HEK293 (cell line): ENCODE measurements around the gene GPS1.
A peak's percentile ranks its signal among the peaks of the same experiment; 100 is the strongest.

Experiments
- CTCF ChIA-PET: fragments of 350-600 bp; formaldehyde crosslinking; extraction: SDS; loops from one replicate; lab custom pipeline; 2021; ENCODE audit warnings: antibody characterized with exemption; lab: Yijun Ruan, JAX
- POLR2A ChIA-PET: fragments of 300-600 bp; formaldehyde crosslinking; extraction: SDS; loops from one replicate; lab custom pipeline; 2020; ENCODE audit warnings: antibody characterized with exemption, inconsistent platforms; lab: Yijun Ruan, JAX
- H3K27ac ChIP-seq: fragments of 200-500 bp; sonication (Bioruptor generic); 2 replicates; pipeline ENCODE4 v1.5.1; 2014; ENCODE audit warnings: low read depth, low read length, control low read depth, inconsistent platforms; ENCODE audit errors: extremely low read depth
- H3K36me3 ChIP-seq, 2 experiments: fragments of 200-500 bp in 1 of 2; sonication (Bioruptor generic) in 1 of 2; 1 replicate in 1 of 2; 2 replicates in 1 of 2; pipeline ENCODE4 v1.5.1; 2014 to 2017; ENCODE audit warnings: inconsistent platforms in 2 of 2, low read length in 2 of 2; ENCODE audit not compliant: control insufficient read depth in 2 of 2, insufficient read depth in 1 of 2
- H3K4me1 ChIP-seq: fragments of 200-500 bp; sonication (Bioruptor generic); 2 replicates; pipeline ENCODE4 v1.5.1; 2014; ENCODE audit warnings: mild to moderate bottlenecking, low read length, inconsistent platforms; ENCODE audit not compliant: control insufficient read depth, insufficient read depth
- H3K4me3 ChIP-seq: 2 replicates; pipeline ENCODE4 v1.5.1; 2011; ENCODE audit warnings: low read depth, mild to moderate bottlenecking, control low read depth, low read length, moderate library complexity
- H3K9me3 ChIP-seq: fragments of 200-500 bp; sonication (Bioruptor generic); 2 replicates; pipeline ENCODE4 v1.5.1; 2014; ENCODE audit warnings: low read depth, low read length, inconsistent platforms; ENCODE audit not compliant: control insufficient read depth, insufficient read depth
- EGR2 ChIP-seq: fragments of 450-650 bp; formaldehyde crosslinking; IDR thresholded peaks from 2 replicates; pipeline ENCODE4 v1.5.1; 2016; ENCODE audit warnings: low read depth, missing biosample characterization, missing genetic modification characterization
- GLIS1 ChIP-seq: fragments of 450-650 bp; formaldehyde crosslinking; IDR thresholded peaks from 2 replicates; pipeline ENCODE4 v1.5.1; 2016; ENCODE audit warnings: missing biosample characterization, missing genetic modification characterization
- GLIS2 ChIP-seq: fragments of 450-650 bp; formaldehyde crosslinking; IDR thresholded peaks from 2 replicates; pipeline ENCODE4 v1.5.1; 2016; ENCODE audit warnings: missing biosample characterization, missing genetic modification characterization
- HOXD13 ChIP-seq: sonication (generic); formaldehyde crosslinking; IDR thresholded peaks from 2 replicates; pipeline ENCODE4 v1.8.0; 2022; ENCODE audit warnings: missing genetic modification reagents, borderline replicate concordance
- KLF16 ChIP-seq: fragments of 450-650 bp; formaldehyde crosslinking; IDR thresholded peaks from 2 replicates; pipeline ENCODE4 v1.5.1; 2017; ENCODE audit warnings: missing biosample characterization, missing genetic modification characterization
- RBAK ChIP-seq: fragments of 450-650 bp; formaldehyde crosslinking; IDR thresholded peaks from 2 replicates; pipeline ENCODE4 v1.5.1; 2016; ENCODE audit warnings: missing biosample characterization, missing genetic modification characterization
- SCRT2 ChIP-seq: fragments of 450-650 bp; formaldehyde crosslinking; IDR thresholded peaks from 2 replicates; pipeline ENCODE4 v1.5.1; 2016; ENCODE audit warnings: missing biosample characterization, missing genetic modification characterization
- SP3 ChIP-seq: fragments of 450-650 bp; formaldehyde crosslinking; IDR thresholded peaks from 2 replicates; pipeline ENCODE4 v1.5.1; 2016; ENCODE audit warnings: missing biosample characterization, missing genetic modification characterization
- SP7 ChIP-seq: fragments of 450-650 bp; formaldehyde crosslinking; IDR thresholded peaks from 2 replicates; pipeline ENCODE4 v1.5.1; 2016; ENCODE audit warnings: missing biosample characterization, missing genetic modification characterization
- ZBTB1 ChIP-seq: fragments of 450-650 bp; formaldehyde crosslinking; IDR thresholded peaks from 2 replicates; pipeline ENCODE4 v1.5.1; 2016; ENCODE audit warnings: missing biosample characterization, missing genetic modification characterization
- ZBTB48 ChIP-seq: fragments of 450-650 bp; formaldehyde crosslinking; IDR thresholded peaks from 2 replicates; pipeline ENCODE4 v1.5.1; 2016; ENCODE audit warnings: missing biosample characterization, missing genetic modification characterization
- ZBTB8A ChIP-seq: fragments of 450-650 bp; formaldehyde crosslinking; IDR thresholded peaks from 2 replicates; pipeline ENCODE4 v1.5.1; 2016; ENCODE audit warnings: missing biosample characterization, missing genetic modification characterization
- ZEB2 ChIP-seq: fragments of 450-650 bp; formaldehyde crosslinking; IDR thresholded peaks from 2 replicates; pipeline ENCODE4 v1.5.1; 2016; ENCODE audit warnings: missing biosample characterization, missing genetic modification characterization
- ZIC2 ChIP-seq: fragments of 450-650 bp; formaldehyde crosslinking; IDR thresholded peaks from 2 replicates; pipeline ENCODE4 v1.5.1; 2016; ENCODE audit warnings: missing biosample characterization, missing genetic modification characterization
- ZNF132 ChIP-seq: fragments of 450-650 bp; formaldehyde crosslinking; IDR thresholded peaks from 2 replicates; pipeline ENCODE4 v1.5.1; 2017; ENCODE audit warnings: missing biosample characterization, missing genetic modification characterization, borderline replicate concordance
- ZNF19 ChIP-seq: fragments of 450-650 bp; formaldehyde crosslinking; IDR thresholded peaks from 2 replicates; pipeline ENCODE4; 2016; ENCODE audit warnings: missing biosample characterization, missing genetic modification characterization, low read depth
- ZNF239 ChIP-seq: fragments of 450-650 bp; formaldehyde crosslinking; IDR thresholded peaks from 2 replicates; pipeline ENCODE4 v1.5.1; 2016; ENCODE audit warnings: missing biosample characterization, missing genetic modification characterization
- ZNF280D ChIP-seq: fragments of 450-650 bp; formaldehyde crosslinking; IDR thresholded peaks from 2 replicates; pipeline ENCODE4 v1.5.1; 2016; ENCODE audit warnings: missing biosample characterization, missing genetic modification characterization
- ZNF433 ChIP-seq: fragments of 450-650 bp; formaldehyde crosslinking; IDR thresholded peaks from 2 replicates; pipeline ENCODE4 v1.5.1; 2016; ENCODE audit warnings: missing biosample characterization, missing genetic modification characterization, low read depth
- ZNF501 ChIP-seq: fragments of 450-650 bp; formaldehyde crosslinking; IDR thresholded peaks from 2 replicates; pipeline ENCODE4 v1.5.1; 2016; ENCODE audit warnings: missing biosample characterization, missing genetic modification characterization
- ZNF600 ChIP-seq: fragments of 450-650 bp; formaldehyde crosslinking; IDR thresholded peaks from 2 replicates; pipeline ENCODE4 v1.5.1; 2016; ENCODE audit warnings: missing biosample characterization, missing genetic modification characterization
- ZNF785 ChIP-seq: fragments of 450-650 bp; formaldehyde crosslinking; IDR thresholded peaks from 2 replicates; pipeline ENCODE4 v1.5.1; 2016; ENCODE audit warnings: missing biosample characterization, missing genetic modification characterization
- ZNF791 ChIP-seq: fragments of 450-650 bp; formaldehyde crosslinking; IDR thresholded peaks from 2 replicates; pipeline ENCODE4 v1.5.1; 2016; ENCODE audit warnings: missing biosample characterization, missing genetic modification characterization
- ZSCAN5A ChIP-seq: fragments of 450-650 bp; formaldehyde crosslinking; IDR thresholded peaks from 2 replicates; pipeline ENCODE4 v1.5.1; 2016; ENCODE audit warnings: missing biosample characterization, missing genetic modification characterization
- TF ChIP-seq, protein P1 (sequence below): fragments of 450-650 bp; formaldehyde crosslinking; optimal IDR thresholded peaks from 2 replicates; pipeline ENCODE3; 2016; ENCODE audit warnings: missing biosample characterization, mild to moderate bottlenecking, missing genetic modification characterization
- TF ChIP-seq, protein P2 (sequence below): sonication (generic); formaldehyde crosslinking; IDR thresholded peaks from 2 replicates; pipeline ENCODE4 v1.8.1; 2022; ENCODE audit warnings: mild to moderate bottlenecking, moderate library complexity, missing genetic modification reagents
- TF ChIP-seq, protein P3 (sequence below): fragments of 450-650 bp; formaldehyde crosslinking; IDR thresholded peaks from 2 replicates; pipeline ENCODE4 v1.5.1; 2016; ENCODE audit warnings: missing biosample characterization, missing genetic modification characterization

The GPS1 gene

GRCh38 chr17:82098939-82099763 lies 47.5 kb downstream of the GPS1 start (continued):
- 0 out of 2 replicates have a peak, but pooled peaks have one; percentile 57 for TF ChIP-seq ZSCAN5A (tag by site-specific recombination)
- TF ChIP-seq ZNF501 (tag by site-specific recombination) = peak; percentile 53; the same call in 1 of the 2 replicates
- TF ChIP-seq ZBTB48 (tag by site-specific recombination) = peak; percentile 65; the same call in 1 of the 2 replicates
- peak; percentile 36; the same call in 1 of the 2 replicates for TF ChIP-seq ZEB2 (tag by site-specific recombination)
- TF ChIP-seq ZBTB1 = peak; percentile 68; the same call in 1 of the 2 replicates
- no peak for TF ChIP-seq RBAK
- TF ChIP-seq KLF16 (tag by site-specific recombination) = peak; percentile 62; the same call in 1 of the 2 replicates
- no peak for TF ChIP-seq HOXD13
- TF ChIP-seq, protein P1, sequence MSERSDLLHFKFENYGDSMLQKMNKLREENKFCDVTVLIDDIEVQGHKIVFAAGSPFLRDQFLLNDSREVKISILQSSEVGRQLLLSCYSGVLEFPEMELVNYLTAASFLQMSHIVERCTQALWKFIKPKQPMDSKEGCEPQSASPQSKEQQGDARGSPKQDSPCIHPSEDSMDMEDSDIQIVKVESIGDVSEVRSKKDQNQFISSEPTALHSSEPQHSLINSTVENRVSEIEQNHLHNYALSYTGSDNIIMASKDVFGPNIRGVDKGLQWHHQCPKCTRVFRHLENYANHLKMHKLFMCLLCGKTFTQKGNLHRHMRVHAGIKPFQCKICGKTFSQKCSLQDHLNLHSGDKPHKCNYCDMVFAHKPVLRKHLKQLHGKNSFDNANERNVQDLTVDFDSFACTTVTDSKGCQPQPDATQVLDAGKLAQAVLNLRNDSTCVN = peak; percentile 88
- peak; percentile 92 for TF ChIP-seq SCRT2 (tag by site-specific recombination)
- TF ChIP-seq, protein P2, sequence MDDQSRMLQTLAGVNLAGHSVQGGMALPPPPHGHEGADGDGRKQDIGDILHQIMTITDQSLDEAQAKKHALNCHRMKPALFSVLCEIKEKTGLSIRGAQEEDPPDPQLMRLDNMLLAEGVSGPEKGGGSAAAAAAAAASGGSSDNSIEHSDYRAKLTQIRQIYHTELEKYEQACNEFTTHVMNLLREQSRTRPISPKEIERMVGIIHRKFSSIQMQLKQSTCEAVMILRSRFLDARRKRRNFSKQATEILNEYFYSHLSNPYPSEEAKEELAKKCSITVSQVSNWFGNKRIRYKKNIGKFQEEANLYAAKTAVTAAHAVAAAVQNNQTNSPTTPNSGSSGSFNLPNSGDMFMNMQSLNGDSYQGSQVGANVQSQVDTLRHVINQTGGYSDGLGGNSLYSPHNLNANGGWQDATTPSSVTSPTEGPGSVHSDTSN (CRISPR knock-in tag) = peak; percentile 22; the same call in 1 of the 2 replicates
- peak; percentile 61; the same call in 1 of the 2 replicates for TF ChIP-seq ZBTB8A (tag by site-specific recombination)
- peak; percentile 39; the same call in 1 of the 2 replicates for TF ChIP-seq SP7 (tag by site-specific recombination)
- no peak for TF ChIP-seq ZNF791 (tag by site-specific recombination)
- TF ChIP-seq EGR2 (tag by site-specific recombination) = peak; percentile 59
- TF ChIP-seq ZNF132 (tag by site-specific recombination) = no peak

DNA sequence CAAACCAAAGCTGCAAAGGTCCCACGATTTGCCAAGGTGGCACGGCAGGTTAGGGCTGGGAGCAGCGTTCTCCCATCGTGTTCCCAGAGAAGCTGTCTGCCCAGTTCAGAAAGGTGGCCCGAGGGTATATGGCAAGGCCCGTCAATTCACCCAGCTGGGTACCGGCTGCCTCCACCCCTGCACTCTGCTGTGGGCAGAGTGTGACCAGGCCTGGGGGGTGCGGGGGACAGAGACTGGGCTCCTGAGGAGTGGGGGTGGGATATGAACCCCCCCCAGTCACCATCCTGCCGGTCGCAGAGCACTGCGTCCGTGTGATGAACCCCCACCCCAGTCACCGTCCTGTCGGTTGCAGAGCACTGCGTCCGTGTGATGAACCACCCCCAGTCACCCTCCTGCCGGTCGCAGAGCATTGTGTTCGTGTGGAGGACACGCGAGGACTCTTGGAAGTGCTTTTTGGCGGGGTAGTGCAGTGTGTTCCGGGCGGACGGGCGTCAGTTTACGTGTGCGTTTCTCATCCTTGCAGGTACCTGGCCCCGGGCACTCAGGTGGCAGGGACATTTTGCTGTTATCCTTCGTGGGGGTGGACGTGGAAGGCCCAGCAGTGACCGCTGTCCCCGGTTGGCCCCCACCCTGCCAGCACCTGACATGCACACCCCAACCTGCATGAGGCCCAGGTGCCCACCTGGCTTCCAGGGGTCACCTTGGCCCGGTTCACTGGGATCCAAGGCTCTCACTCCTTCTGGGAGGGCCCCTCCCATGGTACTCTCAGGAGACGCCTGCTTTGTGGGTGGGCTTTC lies 49.0 kb downstream of the GPS1 start:
- POLR2A ChIA-PET = no interaction called here
- TF ChIP-seq ZNF600 (tag by site-specific recombination) (peak; percentile 64), ZNF19 (tag by site-specific recombination) (no peak), SP3 (tag by site-specific recombination) (0 out of 2 replicates have a peak, but pooled peaks have one; percentile 14), ZNF280D (tag by site-specific recombination) (no peak), ZIC2 (tag by site-specific recombination) (no peak), GLIS2 (tag by site-specific recombination) (0 out of 2 replicates have a peak, but pooled peaks have one; percentile 65), ZNF239 (tag by site-specific recombination) (no peak), ZNF785 (tag by site-specific recombination) (no peak), ZNF433 (no peak), GLIS1 (tag by site-specific recombination) (no peak)
- TF ChIP-seq, protein P3, sequence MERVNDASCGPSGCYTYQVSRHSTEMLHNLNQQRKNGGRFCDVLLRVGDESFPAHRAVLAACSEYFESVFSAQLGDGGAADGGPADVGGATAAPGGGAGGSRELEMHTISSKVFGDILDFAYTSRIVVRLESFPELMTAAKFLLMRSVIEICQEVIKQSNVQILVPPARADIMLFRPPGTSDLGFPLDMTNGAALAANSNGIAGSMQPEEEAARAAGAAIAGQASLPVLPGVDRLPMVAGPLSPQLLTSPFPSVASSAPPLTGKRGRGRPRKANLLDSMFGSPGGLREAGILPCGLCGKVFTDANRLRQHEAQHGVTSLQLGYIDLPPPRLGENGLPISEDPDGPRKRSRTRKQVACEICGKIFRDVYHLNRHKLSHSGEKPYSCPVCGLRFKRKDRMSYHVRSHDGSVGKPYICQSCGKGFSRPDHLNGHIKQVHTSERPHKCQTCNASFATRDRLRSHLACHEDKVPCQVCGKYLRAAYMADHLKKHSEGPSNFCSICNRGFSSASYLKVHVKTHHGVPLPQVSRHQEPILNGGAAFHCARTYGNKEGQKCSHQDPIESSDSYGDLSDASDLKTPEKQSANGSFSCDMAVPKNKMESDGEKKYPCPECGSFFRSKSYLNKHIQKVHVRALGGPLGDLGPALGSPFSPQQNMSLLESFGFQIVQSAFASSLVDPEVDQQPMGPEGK (tag by site-specific recombination) = peak; percentile 44; the same call in 1 of the 2 replicates
- TF ChIP-seq, all 188 proteins: peak for 4
- Histone ChIP-seq H3K4me1 (peaks cover 8% of the 10 kb centered on the region; the same call in 1 of the 2 replicates), H3K9me3 (no peaks in the 10 kb centered on the region), H3K4me3 (no peak overlapping the region), H3K27ac (0 out of 2 replicates have a peak overlapping the region, but pooled peaks have one; percentile 27), H3K36me3 (peaks cover 0 to 14% of the 10 kb centered on the region in 2 experiments; a peak in 1 of 3 replicates)
- CTCF ChIA-PET = interaction anchor here (0.6 kb wide), 1 partner anchor 1558 kb away, joined by 3 read pairs; no protein-coding TSS in a partner anchor
